ENCODE measurements around the gene ADCY9. TPM values are rescaled to one million over a fixed set of nuclear protein-coding genes. Genes with fewer than 3 reads are reported as not detected.
"Not testable (repeated sequence)": the region's sequence is repeated elsewhere in the genome, so short reads cannot be mapped to it uniquely, and the experiment has no call there.

ADCY9 gene
- total RNA-seq, 1 donor from 2014 or later = 9.7 TPM

- DNase-seq (ENCODE audit: low spot score) = no peak
- no peaks in the 10 kb centered on the region for H3K4me1 Mint-ChIP-seq (ENCODE audit: low read depth)
- no peaks in the 10 kb centered on the region for H3K9me3 Mint-ChIP-seq
- intact Hi-C loops (cut with micrococcal nuclease) = no loop called here
- H3K27ac Mint-ChIP-seq = no peak overlapping the region
- H3K27me3 Mint-ChIP-seq (ENCODE audit: insufficient read depth) = peaks cover 3% of the 10 kb centered on the region
- peaks cover 3% of the 10 kb centered on the region for H3K36me3 Mint-ChIP-seq (ENCODE audit: low read depth)
- no peak overlapping the region for H3K4me3 Mint-ChIP-seq
These were observed 67.8 kb downstream of the ADCY9 start for GRCh38 chr16:4048481-4048880.

- H3K9me3 Mint-ChIP-seq = no peaks in the 10 kb centered on the region
- DNase-seq (ENCODE audit: low spot score) = no peak
- H3K4me3 Mint-ChIP-seq = no peak overlapping the region
- no peaks in the 10 kb centered on the region for H3K27me3 Mint-ChIP-seq (ENCODE audit: insufficient read depth)
- no peak overlapping the region for H3K27ac Mint-ChIP-seq
- intact Hi-C loops (cut with micrococcal nuclease) = no loop called here
- no peaks in the 10 kb centered on the region for H3K36me3 Mint-ChIP-seq (ENCODE audit: low read depth)
- H3K4me1 Mint-ChIP-seq (ENCODE audit: low read depth) = no peaks in the 10 kb centered on the region
These were observed 70.0 kb downstream of the ADCY9 start for GRCh38 chr16:4046221-4046620.

- H3K36me3 Mint-ChIP-seq (ENCODE audit: low read depth); H3K9me3 Mint-ChIP-seq; H3K27me3 Mint-ChIP-seq (ENCODE audit: insufficient read depth); H3K27ac Mint-ChIP-seq; H3K4me1 Mint-ChIP-seq (ENCODE audit: low read depth); H3K4me3 Mint-ChIP-seq; DNase-seq (ENCODE audit: low spot score); intact Hi-C loops (cut with micrococcal nuclease): not testable (repeated sequence)
These were observed 70.7 kb downstream of the ADCY9 start for GRCh38 chr16:4045561-4045960.

- Mint-ChIP-seq H3K27me3 (ENCODE audit: insufficient read depth) (no peaks in the 10 kb centered on the region), H3K4me3 (no peak overlapping the region), H3K4me1 (ENCODE audit: low read depth) (no peaks in the 10 kb centered on the region), H3K9me3 (no peaks in the 10 kb centered on the region), H3K36me3 (ENCODE audit: low read depth) (no peaks in the 10 kb centered on the region), H3K27ac (no peak overlapping the region)
- intact Hi-C loops (cut with micrococcal nuclease) = no loop called here
- DNase-seq (ENCODE audit: low spot score) = no peak
These were observed 73.7 kb downstream of the ADCY9 start for GRCh38 chr16:4042581-4042980.

GRCh38 chr16:4038448-4038847, 77.8 kb downstream of the ADCY9 start:
- no peaks in the 10 kb centered on the region for H3K27me3 Mint-ChIP-seq (ENCODE audit: insufficient read depth)

GRCh38 chr16:4036952-4037351, 79.3 kb downstream of the ADCY9 start:
- DNase-seq (ENCODE audit: low spot score); H3K27me3 Mint-ChIP-seq (ENCODE audit: insufficient read depth); H3K27ac Mint-ChIP-seq; H3K4me1 Mint-ChIP-seq (ENCODE audit: low read depth); H3K36me3 Mint-ChIP-seq (ENCODE audit: low read depth); H3K4me3 Mint-ChIP-seq; intact Hi-C loops (cut with micrococcal nuclease); H3K9me3 Mint-ChIP-seq: not testable (repeated sequence)

More at GRCh38 chr16:4038448-4038847, 77.8 kb downstream of the ADCY9 start:
- intact Hi-C loops (cut with micrococcal nuclease) = no loop called here
- Mint-ChIP-seq H3K36me3 (ENCODE audit: low read depth) (no peaks in the 10 kb centered on the region), H3K9me3 (no peaks in the 10 kb centered on the region), H3K4me1 (ENCODE audit: low read depth) (no peaks in the 10 kb centered on the region), H3K4me3 (no peak overlapping the region), H3K27ac (no peak overlapping the region)
- no peak for DNase-seq (ENCODE audit: low spot score)

- Mint-ChIP-seq H3K27ac (no peak overlapping the region), H3K4me1 (ENCODE audit: low read depth) (no peaks in the 10 kb centered on the region), H3K36me3 (ENCODE audit: low read depth) (no peaks in the 10 kb centered on the region), H3K9me3 (no peaks in the 10 kb centered on the region), H3K4me3 (no peak overlapping the region), H3K27me3 (ENCODE audit: insufficient read depth) (peaks cover 6% of the 10 kb centered on the region)
- no peak for DNase-seq (ENCODE audit: low spot score)
- intact Hi-C loops (cut with micrococcal nuclease) = no loop called here
These were observed 81.3 kb downstream of the ADCY9 start for GRCh38 chr16:4034963-4035362.

- H3K4me1 Mint-ChIP-seq (ENCODE audit: low read depth) = no peaks in the 10 kb centered on the region
- no peaks in the 10 kb centered on the region for H3K9me3 Mint-ChIP-seq
- intact Hi-C loops (cut with micrococcal nuclease) = no loop called here
- no peak overlapping the region for H3K4me3 Mint-ChIP-seq
- H3K36me3 Mint-ChIP-seq (ENCODE audit: low read depth) = no peaks in the 10 kb centered on the region
- peaks cover 6% of the 10 kb centered on the region for H3K27me3 Mint-ChIP-seq (ENCODE audit: insufficient read depth)
- no peak overlapping the region for H3K27ac Mint-ChIP-seq
- DNase-seq (ENCODE audit: low spot score) = no peak
These were observed 82.3 kb downstream of the ADCY9 start for GRCh38 chr16:4033951-4034350.

GRCh38 chr16:4032768-4033167, 83.5 kb downstream of the ADCY9 start:
- no peak overlapping the region for H3K27ac Mint-ChIP-seq
- no peak for DNase-seq (ENCODE audit: low spot score)

GRCh38 chr16:4028144-4028543, 88.1 kb downstream of the ADCY9 start:
- intact Hi-C loops (cut with micrococcal nuclease) = no loop called here
- DNase-seq (ENCODE audit: low spot score) = no peak
- peaks cover 3% of the 10 kb centered on the region for H3K36me3 Mint-ChIP-seq (ENCODE audit: low read depth)
- no peak overlapping the region for H3K27ac Mint-ChIP-seq
- H3K4me1 Mint-ChIP-seq (ENCODE audit: low read depth) = no peaks in the 10 kb centered on the region
- H3K9me3 Mint-ChIP-seq = no peaks in the 10 kb centered on the region
- H3K4me3 Mint-ChIP-seq = no peak overlapping the region
- H3K27me3 Mint-ChIP-seq (ENCODE audit: insufficient read depth) = peaks cover 10% of the 10 kb centered on the region

More at GRCh38 chr16:4032768-4033167, 83.5 kb downstream of the ADCY9 start:
- Mint-ChIP-seq H3K4me1 (ENCODE audit: low read depth) (no peaks in the 10 kb centered on the region), H3K27me3 (ENCODE audit: insufficient read depth) (peaks cover 6% of the 10 kb centered on the region), H3K36me3 (ENCODE audit: low read depth) (no peaks in the 10 kb centered on the region), H3K9me3 (no peaks in the 10 kb centered on the region), H3K4me3 (no peak overlapping the region)
- intact Hi-C loops (cut with micrococcal nuclease) = no loop called here

- Mint-ChIP-seq H3K36me3 (ENCODE audit: low read depth) (peaks cover 3% of the 10 kb centered on the region), H3K9me3 (no peaks in the 10 kb centered on the region), H3K4me1 (ENCODE audit: low read depth) (no peaks in the 10 kb centered on the region), H3K27me3 (ENCODE audit: insufficient read depth) (peaks cover 5% of the 10 kb centered on the region), H3K4me3 (no peak overlapping the region), H3K27ac (no peak overlapping the region)
- intact Hi-C loops (cut with micrococcal nuclease) = no loop called here
- no peak for DNase-seq (ENCODE audit: low spot score)
These were observed 89.4 kb downstream of the ADCY9 start for GRCh38 chr16:4026854-4027253.

- peaks cover 5% of the 10 kb centered on the region for H3K27me3 Mint-ChIP-seq (ENCODE audit: insufficient read depth)
These were observed 90.8 kb downstream of the ADCY9 start for GRCh38 chr16:4025428-4025827.

GRCh38 chr16:4021916-4022315, 94.3 kb downstream of the ADCY9 start:
- Mint-ChIP-seq H3K4me1 (ENCODE audit: low read depth) (peaks cover 7% of the 10 kb centered on the region), H3K4me3 (no peak overlapping the region), H3K27ac (no peak overlapping the region), H3K27me3 (ENCODE audit: insufficient read depth) (peaks cover 3% of the 10 kb centered on the region), H3K36me3 (ENCODE audit: low read depth) (peaks cover 2% of the 10 kb centered on the region), H3K9me3 (no peaks in the 10 kb centered on the region)
- DNase-seq (ENCODE audit: low spot score) = no peak
- intact Hi-C loops (cut with micrococcal nuclease) = no loop called here

More at GRCh38 chr16:4025428-4025827, 90.8 kb downstream of the ADCY9 start:
- intact Hi-C loops (cut with micrococcal nuclease) = no loop called here
- H3K4me1 Mint-ChIP-seq (ENCODE audit: low read depth) = no peaks in the 10 kb centered on the region
- no peak for DNase-seq (ENCODE audit: low spot score)
- H3K36me3 Mint-ChIP-seq (ENCODE audit: low read depth) = peaks cover 3% of the 10 kb centered on the region
- H3K4me3 Mint-ChIP-seq = no peak overlapping the region
- no peaks in the 10 kb centered on the region for H3K9me3 Mint-ChIP-seq
- H3K27ac Mint-ChIP-seq = peak overlapping the region; percentile 52

GRCh38 chr16:4021070-4021779, 95.0 kb downstream of the ADCY9 start:
- Mint-ChIP-seq H3K27me3 (ENCODE audit: insufficient read depth) (peaks cover 3% of the 10 kb centered on the region), H3K9me3 (no peaks in the 10 kb centered on the region), H3K36me3 (ENCODE audit: low read depth) (peaks cover 2% of the 10 kb centered on the region), H3K4me1 (ENCODE audit: low read depth) (peaks cover 13% of the 10 kb centered on the region), H3K4me3 (no peak overlapping the region), H3K27ac (no peak overlapping the region)
- intact Hi-C loops (cut with micrococcal nuclease) = no loop called here
- no peak for DNase-seq (ENCODE audit: low spot score)
